Ectodermal cell (in vitro differentiated cells): ENCODE data around the gene SELENOV.

Source experiments
- H3K27ac ChIP-seq: 2 replicates; pipeline ENCODE4 v1.7.0; 2013; ENCODE audit warnings: mild to moderate bottlenecking, low read depth, low read length; ENCODE audit not compliant: insufficient read depth, poor library complexity, severe bottlenecking
- H3K27me3 ChIP-seq: 2 replicates; pipeline ENCODE4 v1.7.0; 2013; ENCODE audit warnings: mild to moderate bottlenecking, low read length; ENCODE audit not compliant: insufficient read depth, control insufficient read depth, poor library complexity, severe bottlenecking
- H3K36me3 ChIP-seq: one replicate; pipeline ENCODE4 v1.7.0; 2013; ENCODE audit warnings: low read length; ENCODE audit not compliant: control insufficient read depth, insufficient read depth
- H3K4me1 ChIP-seq: one replicate; pipeline ENCODE4 v1.7.0; 2013; ENCODE audit warnings: low read length; ENCODE audit not compliant: control insufficient read depth, insufficient read depth
- H3K4me3 ChIP-seq: 2 replicates; pipeline ENCODE4 v1.7.0; 2013; ENCODE audit warnings: low read depth, low read length, control low read depth; ENCODE audit not compliant: insufficient read depth
- H3K9me3 ChIP-seq: 2 replicates; pipeline ENCODE4 v1.7.0; 2013; ENCODE audit warnings: mild to moderate bottlenecking, low read length, moderate library complexity; ENCODE audit not compliant: control insufficient read depth
- WGBS, 2 experiments: methylation state at CpG; one replicate each; pipeline ENCODE4 v1.1.7; 2013; ENCODE audit warnings: missing lambda C conversion rate in 2 of 2; 5-methylcytosine and 5-hydroxymethylcytosine counted together

SELENOV gene

GRCh38 chr19:39502640-39503417 lies 12.1 kb upstream of the SELENOV start:
- peaks cover 100% of the 10 kb centered on the region for H3K27me3 ChIP-seq
- H3K4me3 ChIP-seq = no peak overlapping the region
- H3K36me3 ChIP-seq = no peaks in the 10 kb centered on the region
- H3K4me1 ChIP-seq = peaks cover 6% of the 10 kb centered on the region
- no peak overlapping the region for H3K27ac ChIP-seq
- 21 to 23% methylated on average over 69 of the region's 69 CpGs for WGBS, 2 experiments
- no peaks in the 10 kb centered on the region for H3K9me3 ChIP-seq

- peaks cover 86% of the 10 kb centered on the region for H3K27me3 ChIP-seq
- peaks cover 3% of the 10 kb centered on the region for H3K4me1 ChIP-seq
- no peak overlapping the region for H3K4me3 ChIP-seq
- no peak overlapping the region for H3K27ac ChIP-seq
- WGBS, 2 experiments = 67% methylated on average over 7 of the region's 7 CpGs
- H3K9me3 ChIP-seq = no peaks in the 10 kb centered on the region
- H3K36me3 ChIP-seq = no peaks in the 10 kb centered on the region
These were observed 8.4 kb upstream of the SELENOV start for GRCh38 chr19:39506598-39506943.

- 2 to 3% methylated on average over 96 of the region's 96 CpGs for WGBS, 2 experiments
- no peaks in the 10 kb centered on the region for H3K36me3 ChIP-seq
- no peak overlapping the region for H3K27ac ChIP-seq
- H3K9me3 ChIP-seq = no peaks in the 10 kb centered on the region
- peaks cover 3% of the 10 kb centered on the region for H3K4me1 ChIP-seq
- H3K4me3 ChIP-seq = peak overlapping the region; percentile 48
- H3K27me3 ChIP-seq = peaks cover 80% of the 10 kb centered on the region
These were observed 7.8 kb upstream of the SELENOV start for GRCh38 chr19:39506944-39507714.

GRCh38 chr19:39507715-39508364 lies 7.1 kb upstream of the SELENOV start:
- Histone ChIP-seq H3K27me3 (peaks cover 73% of the 10 kb centered on the region), H3K9me3 (no peaks in the 10 kb centered on the region), H3K27ac (no peak overlapping the region), H3K4me3 (peak overlapping the region; percentile 48), H3K36me3 (no peaks in the 10 kb centered on the region), H3K4me1 (peaks cover 3% of the 10 kb centered on the region)
- WGBS, 2 experiments = 35 to 36% methylated on average over 24 of the region's 24 CpGs

GRCh38 chr19:39508629-39509028 lies 6.3 kb upstream of the SELENOV start:
- H3K27ac ChIP-seq = no peak overlapping the region
- H3K36me3 ChIP-seq = no peaks in the 10 kb centered on the region
- no peak overlapping the region for H3K4me3 ChIP-seq
- H3K4me1 ChIP-seq = peaks cover 3% of the 10 kb centered on the region
- 92% methylated on average over 9 of the region's 9 CpGs for WGBS, 2 experiments
- H3K27me3 ChIP-seq = peaks cover 72% of the 10 kb centered on the region
- no peaks in the 10 kb centered on the region for H3K9me3 ChIP-seq

GRCh38 chr19:39509233-39509632 lies 5.7 kb upstream of the SELENOV start:
- Histone ChIP-seq H3K9me3 (no peaks in the 10 kb centered on the region), H3K4me1 (peaks cover 3% of the 10 kb centered on the region), H3K4me3 (no peak overlapping the region), H3K27ac (no peak overlapping the region), H3K36me3 (no peaks in the 10 kb centered on the region), H3K27me3 (peaks cover 72% of the 10 kb centered on the region)
- 69 to 74% methylated on average over 2 of the region's 2 CpGs for WGBS, 2 experiments

GRCh38 chr19:39512988-39513387 lies 2.0 kb upstream of the SELENOV start:
- no peak overlapping the region for H3K4me3 ChIP-seq
- 84 to 86% methylated on average over 2 of the region's 2 CpGs for WGBS, 2 experiments

GRCh38 chr19:39515551-39516191 lies 732 bp downstream of the SELENOV start:
- Histone ChIP-seq H3K36me3 (no peaks in the 10 kb centered on the region), H3K27me3 (peaks cover 43% of the 10 kb centered on the region), H3K4me1 (peaks cover 6% of the 10 kb centered on the region), H3K9me3 (no peaks in the 10 kb centered on the region), H3K4me3 (peak overlapping the region; percentile 76), H3K27ac (no peak overlapping the region)
- WGBS, 2 experiments = 1% methylated on average over 44 of the region's 44 CpGs

More at GRCh38 chr19:39512988-39513387, 2.0 kb upstream of the SELENOV start:
- H3K36me3 ChIP-seq = no peaks in the 10 kb centered on the region
- H3K27me3 ChIP-seq = peaks cover 65% of the 10 kb centered on the region
- no peaks in the 10 kb centered on the region for H3K9me3 ChIP-seq
- H3K4me1 ChIP-seq = peaks cover 7% of the 10 kb centered on the region
- H3K27ac ChIP-seq = no peak overlapping the region

GRCh38 chr19:39516270-39516669 lies 1.3 kb downstream of the SELENOV start:
- Histone ChIP-seq H3K27me3 (peaks cover 43% of the 10 kb centered on the region), H3K27ac (no peak overlapping the region), H3K9me3 (no peaks in the 10 kb centered on the region), H3K4me1 (peaks cover 6% of the 10 kb centered on the region), H3K4me3 (peak overlapping the region; percentile 76), H3K36me3 (no peaks in the 10 kb centered on the region)
- 54 to 55% methylated on average over 6 of the region's 6 CpGs for WGBS, 2 experiments

- Histone ChIP-seq H3K4me1 (peaks cover 6% of the 10 kb centered on the region), H3K9me3 (no peaks in the 10 kb centered on the region), H3K4me3 (no peak overlapping the region), H3K27me3 (peaks cover 43% of the 10 kb centered on the region), H3K27ac (no peak overlapping the region), H3K36me3 (no peaks in the 10 kb centered on the region)
- 77 to 82% methylated on average over 3 of the region's 3 CpGs for WGBS, 2 experiments
These were observed 2.5 kb downstream of the SELENOV start for GRCh38 chr19:39517432-39517831.
